Smooth muscle cell (in vitro differentiated cells): ENCODE results near the gene CHST15. TPM values are rescaled to one million over a fixed set of nuclear protein-coding genes. Genes with fewer than 3 reads are reported as not detected.

Experiments
- DNase-seq: peaks from one replicate; lab custom pipeline; 2025; ENCODE audit not compliant: unreplicated experiment; lab: John Stamatoyannopoulos, UW
- H2AFZ ChIP-seq: fragments of 200-600 bp; sonication (generic); 2 replicates; pipeline ENCODE4 v1.6.0; 2016; ENCODE audit warnings: antibody characterized with exemption, low read depth, mild to moderate bottlenecking
- H3F3A ChIP-seq: fragments of 200-600 bp; sonication (generic); 2 replicates; pipeline ENCODE4 v1.6.0; 2017; ENCODE audit warnings: antibody characterized with exemption, low read depth
- H3K27ac ChIP-seq: fragments of 200-600 bp; sonication (generic); 2 replicates; pipeline ENCODE4 v1.5.1; 2016; ENCODE audit warnings: low read depth, mild to moderate bottlenecking
- H3K27me3 ChIP-seq: fragments of 200-600 bp; sonication (generic); 2 replicates; pipeline ENCODE4 v1.6.1; 2016; ENCODE audit warnings: low read depth, mild to moderate bottlenecking
- H3K36me3 ChIP-seq: fragments of 200-600 bp; sonication (generic); 2 replicates; pipeline ENCODE4 v1.5.1; 2016; ENCODE audit warnings: low read depth
- H3K4me1 ChIP-seq: fragments of 200-600 bp; sonication (generic); 2 replicates; pipeline ENCODE4 v1.5.1; 2016; ENCODE audit warnings: low read depth
- H3K4me2 ChIP-seq: fragments of 200-600 bp; sonication (generic); 2 replicates; pipeline ENCODE4 v1.6.0; 2016; ENCODE audit warnings: mild to moderate bottlenecking
- H3K4me3 ChIP-seq: fragments of 200-600 bp; sonication (generic); 2 replicates; pipeline ENCODE4 v1.5.1; 2016; ENCODE audit warnings: mild to moderate bottlenecking
- H3K79me2 ChIP-seq: fragments of 200-600 bp; sonication (generic); 2 replicates; pipeline ENCODE4 v1.6.0; 2016; ENCODE audit warnings: low read depth, mild to moderate bottlenecking
- H3K9ac ChIP-seq: fragments of 200-600 bp; sonication (generic); 2 replicates; pipeline ENCODE4 v1.6.0; 2016; ENCODE audit warnings: low read depth
- H3K9me3 ChIP-seq: fragments of 200-600 bp; sonication (generic); replicated peaks from 2 replicates; pipeline ENCODE4 v1.5.1; 2016; ENCODE audit warnings: low read depth
- H4K20me1 ChIP-seq: fragments of 200-600 bp; sonication (generic); 2 replicates; pipeline ENCODE4 v1.6.0; 2016; ENCODE audit warnings: low read depth
- WGBS: methylation state at CpG from one replicate; pipeline ENCODE4 v1.1.7; 2016; ENCODE audit warnings: low lambda C conversion rate; 5-methylcytosine and 5-hydroxymethylcytosine counted together
- polyA plus RNA-seq: library from polyadenylated mRNA; unstranded; fragments of >200 nt; fragmentation: Nextera tagmentation; extraction: Ambion mirVana; gene quantifications from 2 replicates; pipeline ENCODE4 v1.2.1, GENCODE V29; 2016
- total RNA-seq: library from RNA; depleted of rRNA; stranded (reverse); fragments of >200 nt; gene quantifications from 2 replicates; pipeline ENCODE4 v1.2.3, GENCODE V29; 2014
- TF ChIP-seq, protein P1 (sequence below): fragments of 200-600 bp; sonication (generic); IDR thresholded peaks from 2 replicates; pipeline ENCODE4 v1.5.1; 2017; ENCODE audit warnings: borderline replicate concordance, mild to moderate bottlenecking, antibody characterized with exemption; ENCODE audit not compliant: insufficient read depth, poor library complexity, severe bottlenecking

The CHST15 gene
- total and polyA plus RNA-seq, 2 experiments from 2014 or later: 14.1 to 20.4 TPM

DNA sequence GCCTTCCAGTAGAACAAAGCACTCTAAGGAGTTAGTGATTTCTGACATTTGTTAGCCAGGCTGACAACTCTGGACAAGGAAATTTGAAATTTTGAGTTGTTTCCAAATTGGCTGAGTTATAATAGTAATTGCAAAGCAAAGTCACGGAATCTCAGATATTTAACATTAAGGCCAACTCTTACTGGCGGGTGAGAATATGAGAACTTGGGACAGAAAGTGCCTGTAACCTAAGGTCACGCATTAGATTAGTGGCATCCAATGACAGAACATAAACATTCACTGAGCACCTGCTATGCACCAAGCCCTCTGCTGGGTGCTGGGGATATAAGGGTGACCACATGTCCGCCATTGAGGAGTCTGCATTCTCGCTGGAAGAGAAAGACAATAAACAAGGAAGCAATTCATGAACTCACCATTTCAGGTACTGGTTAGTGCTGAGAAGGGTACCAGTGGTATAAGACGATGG, 45.5 kb upstream of the CHST15 start:
- WGBS: 90% methylated on average over 6 of the region's 6 CpGs
- no peak for DNase-seq
- Histone ChIP-seq H3F3A (peaks cover 3% of the 10 kb centered on the region), H3K79me2 (no peaks in the 10 kb centered on the region), H3K27ac (peak overlapping the region; percentile 82), H3K4me1 (no peaks in the 10 kb centered on the region), H3K9me3 (no peaks in the 10 kb centered on the region), H2AFZ (no peak overlapping the region), H3K36me3 (no peaks in the 10 kb centered on the region), H3K4me2 (peak overlapping the region; percentile 68), H3K9ac (no peak overlapping the region), H3K27me3 (no peaks in the 10 kb centered on the region), H3K4me3 (no peak overlapping the region), H4K20me1 (no peaks in the 10 kb centered on the region)
- TF ChIP-seq, protein P1, sequence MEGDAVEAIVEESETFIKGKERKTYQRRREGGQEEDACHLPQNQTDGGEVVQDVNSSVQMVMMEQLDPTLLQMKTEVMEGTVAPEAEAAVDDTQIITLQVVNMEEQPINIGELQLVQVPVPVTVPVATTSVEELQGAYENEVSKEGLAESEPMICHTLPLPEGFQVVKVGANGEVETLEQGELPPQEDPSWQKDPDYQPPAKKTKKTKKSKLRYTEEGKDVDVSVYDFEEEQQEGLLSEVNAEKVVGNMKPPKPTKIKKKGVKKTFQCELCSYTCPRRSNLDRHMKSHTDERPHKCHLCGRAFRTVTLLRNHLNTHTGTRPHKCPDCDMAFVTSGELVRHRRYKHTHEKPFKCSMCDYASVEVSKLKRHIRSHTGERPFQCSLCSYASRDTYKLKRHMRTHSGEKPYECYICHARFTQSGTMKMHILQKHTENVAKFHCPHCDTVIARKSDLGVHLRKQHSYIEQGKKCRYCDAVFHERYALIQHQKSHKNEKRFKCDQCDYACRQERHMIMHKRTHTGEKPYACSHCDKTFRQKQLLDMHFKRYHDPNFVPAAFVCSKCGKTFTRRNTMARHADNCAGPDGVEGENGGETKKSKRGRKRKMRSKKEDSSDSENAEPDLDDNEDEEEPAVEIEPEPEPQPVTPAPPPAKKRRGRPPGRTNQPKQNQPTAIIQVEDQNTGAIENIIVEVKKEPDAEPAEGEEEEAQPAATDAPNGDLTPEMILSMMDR: no peak

DNA sequence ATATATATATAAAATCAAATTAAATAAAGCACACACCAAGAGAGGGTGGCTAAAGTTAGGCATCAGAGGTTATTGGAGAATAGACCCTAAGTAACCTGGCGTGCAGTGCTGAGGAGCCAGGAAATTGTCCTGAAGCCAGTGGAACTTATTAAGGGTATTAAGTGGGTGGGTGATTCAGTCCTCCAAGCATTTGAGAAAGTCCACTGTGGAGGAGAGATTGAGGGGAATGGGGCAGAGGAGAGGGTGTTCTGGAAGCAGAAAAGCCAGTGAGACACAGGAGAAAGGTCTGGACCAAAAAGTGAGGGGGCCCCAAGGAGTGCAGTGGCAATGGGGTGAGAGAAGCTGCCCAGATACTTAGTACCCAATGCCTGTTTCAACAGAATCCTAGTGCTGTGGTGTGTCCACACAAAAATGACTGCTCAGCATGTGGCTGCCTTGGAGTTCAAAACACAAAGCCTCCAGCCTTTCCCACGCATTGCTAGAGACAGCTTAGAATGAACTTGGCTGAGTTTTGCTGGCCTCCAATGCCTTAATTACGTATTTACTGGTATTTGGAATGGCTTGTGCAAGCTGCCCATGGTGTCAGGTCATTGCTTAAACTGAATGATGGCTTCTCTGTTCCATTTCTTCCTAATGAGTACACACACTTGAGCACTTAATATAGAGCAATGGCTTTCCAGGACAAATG, 44.9 kb upstream of the CHST15 start:
- TF ChIP-seq, protein P1: no peak
- H4K20me1 ChIP-seq: no peaks in the 10 kb centered on the region
- 36% methylated on average over 3 of the region's 3 CpGs for WGBS
- H3K27me3 ChIP-seq: no peaks in the 10 kb centered on the region
- H3K36me3 ChIP-seq: no peaks in the 10 kb centered on the region
- peak overlapping the region; percentile 18 for H3K9ac ChIP-seq
- no peaks in the 10 kb centered on the region for H3K79me2 ChIP-seq
- no peaks in the 10 kb centered on the region for H3K9me3 ChIP-seq
- peak overlapping the region; percentile 82 for H3K27ac ChIP-seq
- no peaks in the 10 kb centered on the region for H3K4me1 ChIP-seq
- no peak overlapping the region for H3K4me3 ChIP-seq
- H3F3A ChIP-seq: peaks cover 3% of the 10 kb centered on the region
- DNase-seq: no peak
- no peak overlapping the region for H2AFZ ChIP-seq
- peak overlapping the region; percentile 68 for H3K4me2 ChIP-seq

DNA sequence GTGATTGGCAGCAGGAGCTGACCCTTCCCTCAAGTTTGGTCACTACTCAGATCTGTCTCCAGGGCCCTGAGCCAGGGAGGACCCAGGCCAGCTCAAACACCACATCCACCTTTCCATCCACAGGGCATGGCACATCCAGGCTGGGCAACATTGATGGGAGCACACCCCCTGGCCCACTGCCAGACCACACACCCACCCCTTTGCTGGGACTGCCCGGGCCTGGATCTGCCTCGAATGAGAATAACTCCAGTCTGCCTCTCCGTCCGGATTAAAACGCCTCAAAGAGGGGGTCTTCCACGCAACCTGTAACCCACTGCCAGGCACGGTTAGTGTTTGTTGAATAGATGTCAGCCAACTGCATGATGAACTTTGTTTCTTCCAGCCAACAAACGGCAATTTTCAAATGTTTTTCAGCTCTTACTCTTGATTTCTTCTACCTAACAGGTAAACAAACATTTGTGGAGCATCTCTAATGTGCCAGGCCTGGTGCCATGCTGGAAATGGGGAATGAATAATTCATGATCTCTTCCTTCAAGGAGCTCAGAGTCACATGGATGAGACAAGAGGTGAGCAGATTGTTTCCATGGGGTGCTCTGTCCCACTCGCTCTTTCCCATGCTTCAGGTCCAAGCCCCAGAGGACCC, 41.0 kb upstream of the CHST15 start:
- WGBS: 86% methylated on average over 9 of the region's 9 CpGs
- H3K9ac ChIP-seq: no peak overlapping the region
- no peaks in the 10 kb centered on the region for H3F3A ChIP-seq
- no peak overlapping the region for H3K4me3 ChIP-seq
- no peak overlapping the region for H3K27ac ChIP-seq
- no peaks in the 10 kb centered on the region for H3K79me2 ChIP-seq
- H3K4me1 ChIP-seq: peaks cover 4% of the 10 kb centered on the region
- no peak overlapping the region for H2AFZ ChIP-seq
- no peaks in the 10 kb centered on the region for H3K27me3 ChIP-seq
- no peak overlapping the region for H3K4me2 ChIP-seq
- DNase-seq: no peak
- H3K36me3 ChIP-seq: no peaks in the 10 kb centered on the region
- TF ChIP-seq, protein P1: no peak
- no peaks in the 10 kb centered on the region for H3K9me3 ChIP-seq
- no peaks in the 10 kb centered on the region for H4K20me1 ChIP-seq
